Ishikawa (cell line): ENCODE results near the gene ADCY5.
A peak's percentile ranks its signal among the peaks of the same experiment; 100 is the strongest.

Source experiments
- CEBPB ChIP-seq: IDR thresholded peaks from 2 replicates; pipeline ENCODE4 v1.6.1; 2012
- CREB1 ChIP-seq: IDR thresholded peaks from 2 replicates; pipeline ENCODE4 v1.6.1; 2012; ENCODE audit warnings: low read depth
- EGR1 ChIP-seq: IDR thresholded peaks from 2 replicates; pipeline ENCODE4 v1.6.1; 2012
- EP300 ChIP-seq: IDR thresholded peaks from 2 replicates; pipeline ENCODE4 v1.6.1; 2012; ENCODE audit warnings: borderline replicate concordance
- FOXM1 ChIP-seq: IDR thresholded peaks from 2 replicates; pipeline ENCODE4 v1.6.1; 2012; ENCODE audit warnings: low read depth, borderline replicate concordance
- MAX ChIP-seq: IDR thresholded peaks from 2 replicates; pipeline ENCODE4 v1.6.1; 2012
- NFIC ChIP-seq: IDR thresholded peaks from 2 replicates; pipeline ENCODE4 v1.6.1; 2012
- RAD21 ChIP-seq: IDR thresholded peaks from 2 replicates; pipeline ENCODE4 v1.6.1; 2012; ENCODE audit warnings: low read depth
- REST ChIP-seq: IDR thresholded peaks from 2 replicates; pipeline ENCODE4 v1.6.1; 2012; ENCODE audit warnings: low read depth, mild to moderate bottlenecking
- TAF1 ChIP-seq: IDR thresholded peaks from 2 replicates; pipeline ENCODE4 v1.6.1; 2012; ENCODE audit warnings: low read depth, mild to moderate bottlenecking
- TCF12 ChIP-seq: IDR thresholded peaks from 2 replicates; pipeline ENCODE4 v1.6.1; 2012; ENCODE audit warnings: low read depth
- TEAD4 ChIP-seq: IDR thresholded peaks from 2 replicates; pipeline ENCODE4 v1.6.1; 2012
- USF1 ChIP-seq: IDR thresholded peaks from 2 replicates; pipeline ENCODE4 v1.6.1; 2012
- YY1 ChIP-seq: IDR thresholded peaks from 2 replicates; pipeline ENCODE4 v1.6.1; 2012; ENCODE audit warnings: low read depth
- ZBTB7A ChIP-seq: IDR thresholded peaks from 2 replicates; pipeline ENCODE4 v1.6.1; 2012; ENCODE audit warnings: low read depth

ADCY5 gene

DNA sequence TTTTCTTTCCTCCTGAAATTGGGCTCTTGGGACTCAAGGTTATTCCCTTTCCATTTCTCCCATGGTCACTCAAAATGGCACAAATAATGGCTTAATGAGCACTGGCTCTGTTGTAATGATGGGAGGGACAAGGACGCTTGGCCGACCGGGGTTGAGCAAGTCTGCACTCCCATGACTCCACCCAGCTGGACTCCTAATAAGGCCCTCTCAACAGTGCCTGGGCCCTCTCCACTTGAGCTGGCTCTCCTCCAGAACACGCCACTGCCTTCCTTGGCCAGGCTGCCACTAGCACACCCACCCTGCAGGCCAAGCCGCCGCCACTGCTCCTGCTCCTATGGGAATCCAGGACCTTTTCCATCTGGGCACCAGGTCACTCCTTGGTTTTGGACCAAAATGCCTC lies 42.3 kb downstream of the ADCY5 start:
- TF ChIP-seq EGR1, result no peak
- peak; percentile 75 for TF ChIP-seq CEBPB
- no peak for TF ChIP-seq TEAD4
- TF ChIP-seq REST, result no peak
- TF ChIP-seq NFIC, result peak; percentile 42
- 0 out of 2 replicates have a peak, but pooled peaks have one; percentile 27 for TF ChIP-seq YY1
- TF ChIP-seq TCF12, result no peak
- TF ChIP-seq RAD21, result no peak
- no peak for TF ChIP-seq EP300

DNA sequence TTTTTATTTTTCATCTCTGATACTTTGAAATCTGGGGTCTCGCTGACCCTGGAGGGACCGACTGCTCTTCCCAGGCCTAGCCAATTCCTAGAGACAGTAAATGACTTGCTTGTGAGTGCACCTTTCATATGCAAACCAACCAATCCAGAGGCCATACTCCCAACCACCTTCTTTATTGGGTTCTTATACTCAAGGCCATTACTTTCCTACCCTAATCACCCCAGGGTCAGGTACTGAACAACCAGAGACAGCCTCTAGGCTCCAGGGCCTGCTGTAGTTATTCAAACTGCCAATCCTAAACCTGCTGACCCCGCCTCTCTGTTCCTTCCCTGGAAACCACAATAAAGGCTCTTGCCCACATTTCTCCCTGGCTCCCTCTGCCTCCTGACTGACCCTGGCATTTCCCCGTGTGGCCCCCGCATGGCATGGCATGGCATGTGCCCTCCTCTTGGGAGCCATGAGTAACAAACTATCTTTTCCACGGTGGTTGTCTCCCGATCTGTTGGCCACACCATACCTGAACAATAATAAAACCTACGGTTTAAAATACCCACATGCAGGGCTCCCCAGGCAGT lies 42.9 kb downstream of the ADCY5 start:
- no peak for TF ChIP-seq TAF1
- no peak for TF ChIP-seq FOXM1

GRCh38 chr3:123405021-123405420 lies 43.9 kb downstream of the ADCY5 start:
- no peak for TF ChIP-seq TCF12
- no peak for TF ChIP-seq RAD21
- TF ChIP-seq MAX, result no peak
- TF ChIP-seq TEAD4, result no peak
- no peak for TF ChIP-seq FOXM1
- no peak for TF ChIP-seq EGR1
- no peak for TF ChIP-seq REST
- TF ChIP-seq USF1, result no peak
- no peak for TF ChIP-seq NFIC
- no peak for TF ChIP-seq EP300
- no peak for TF ChIP-seq CREB1
- no peak for TF ChIP-seq CEBPB
- no peak for TF ChIP-seq YY1

DNA sequence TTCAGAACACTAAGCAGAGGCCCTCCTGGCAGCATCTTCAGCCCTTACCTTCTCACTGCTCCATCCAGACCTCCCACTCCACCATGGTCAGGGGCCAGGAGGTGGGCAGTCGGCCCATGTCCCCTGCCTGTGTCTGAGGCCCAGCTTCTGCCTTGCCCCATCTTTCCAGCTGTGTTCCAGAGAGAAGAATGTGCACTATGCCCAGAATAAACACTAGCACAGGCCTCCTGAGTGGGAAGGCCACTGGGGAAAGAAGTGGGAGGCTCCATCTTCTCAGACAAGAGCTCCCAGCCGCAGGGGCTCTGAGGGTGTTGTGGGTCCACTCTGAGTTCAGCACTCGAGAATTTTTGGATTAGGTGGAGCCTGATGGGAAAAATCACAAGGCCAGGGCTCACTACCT lies 44.5 kb downstream of the ADCY5 start:
- no peak for TF ChIP-seq CEBPB
- TF ChIP-seq MAX, result no peak
- TF ChIP-seq EGR1, result no peak
- TF ChIP-seq TEAD4, result no peak
- TF ChIP-seq ZBTB7A, result no peak
- TF ChIP-seq RAD21, result no peak
- TF ChIP-seq REST, result no peak
- TF ChIP-seq FOXM1, result no peak
- no peak for TF ChIP-seq TCF12
- TF ChIP-seq CREB1, result no peak
- no peak for TF ChIP-seq TAF1
- no peak for TF ChIP-seq EP300
- TF ChIP-seq NFIC, result no peak
- no peak for TF ChIP-seq USF1
- no peak for TF ChIP-seq YY1
